Upper lobe of left lung (tissue), 4 donors: ENCODE data around the gene ADGRG2.

ENCODE experiments used
- POLR2A ChIP-seq, 4 donors: fragments of 450-650 bp; IDR thresholded peaks; one replicate each; pipeline ENCODE4 v1.5.1; 2016 to 2017; ENCODE audit warnings: antibody characterized with exemption in 4 of 4, mild to moderate bottlenecking in 2 of 4
- POLR2AphosphoS5 ChIP-seq, 2 donors: sonication (generic); formaldehyde crosslinking; IDR thresholded peaks; one replicate each; pipeline ENCODE4 v1.5.1; 2017; ENCODE audit warnings: antibody characterized with exemption in 2 of 2

GRCh38 chrX:19028560-19028959 lies 93.7 kb downstream of the ADGRG2 start:
- TF ChIP-seq POLR2A (IDR thresholded peaks at IDR 0.05), result no peak
- TF ChIP-seq POLR2AphosphoS5 (IDR thresholded peaks at IDR 0.05), result no peak
